ENCODE results near the gene PLA2R1.

DNA sequence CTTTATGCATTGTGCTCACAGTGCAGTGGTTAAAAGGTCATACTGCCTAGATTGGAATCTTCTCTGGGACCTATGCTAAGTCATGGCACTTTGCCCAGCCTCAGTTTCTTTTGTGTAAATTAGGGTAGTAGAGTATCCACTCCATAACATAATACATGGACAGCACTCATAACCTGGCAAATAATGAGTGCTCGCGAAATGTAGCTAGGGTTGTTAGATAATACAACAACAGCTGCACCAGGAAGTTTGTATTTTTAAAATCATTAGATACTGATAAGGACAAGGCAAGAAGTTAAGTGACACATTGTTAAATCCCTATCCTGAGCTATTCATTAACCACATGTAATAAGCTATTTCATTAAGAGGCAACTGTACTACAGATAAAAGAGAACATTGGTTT, 13.8 kb upstream of the PLA2R1 start:
- TF ChIP-seq, protein P1, sequence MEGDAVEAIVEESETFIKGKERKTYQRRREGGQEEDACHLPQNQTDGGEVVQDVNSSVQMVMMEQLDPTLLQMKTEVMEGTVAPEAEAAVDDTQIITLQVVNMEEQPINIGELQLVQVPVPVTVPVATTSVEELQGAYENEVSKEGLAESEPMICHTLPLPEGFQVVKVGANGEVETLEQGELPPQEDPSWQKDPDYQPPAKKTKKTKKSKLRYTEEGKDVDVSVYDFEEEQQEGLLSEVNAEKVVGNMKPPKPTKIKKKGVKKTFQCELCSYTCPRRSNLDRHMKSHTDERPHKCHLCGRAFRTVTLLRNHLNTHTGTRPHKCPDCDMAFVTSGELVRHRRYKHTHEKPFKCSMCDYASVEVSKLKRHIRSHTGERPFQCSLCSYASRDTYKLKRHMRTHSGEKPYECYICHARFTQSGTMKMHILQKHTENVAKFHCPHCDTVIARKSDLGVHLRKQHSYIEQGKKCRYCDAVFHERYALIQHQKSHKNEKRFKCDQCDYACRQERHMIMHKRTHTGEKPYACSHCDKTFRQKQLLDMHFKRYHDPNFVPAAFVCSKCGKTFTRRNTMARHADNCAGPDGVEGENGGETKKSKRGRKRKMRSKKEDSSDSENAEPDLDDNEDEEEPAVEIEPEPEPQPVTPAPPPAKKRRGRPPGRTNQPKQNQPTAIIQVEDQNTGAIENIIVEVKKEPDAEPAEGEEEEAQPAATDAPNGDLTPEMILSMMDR (conservative IDR thresholded peaks at IDR 0.05; ENCODE audit: low read depth, low read length), result no peak
- no peak for TF ChIP-seq EZH2 (IDR thresholded peaks at IDR 0.05; ENCODE audit: borderline replicate concordance, low read depth, low read length, poor library complexity, severe bottlenecking)
